ENCODE data around the gene UGT1A8.

Gene UGT1A8

GRCh38 chr2:233803994-233804393, 186.6 kb downstream of the UGT1A8 start:
- TF ChIP-seq, protein P1, sequence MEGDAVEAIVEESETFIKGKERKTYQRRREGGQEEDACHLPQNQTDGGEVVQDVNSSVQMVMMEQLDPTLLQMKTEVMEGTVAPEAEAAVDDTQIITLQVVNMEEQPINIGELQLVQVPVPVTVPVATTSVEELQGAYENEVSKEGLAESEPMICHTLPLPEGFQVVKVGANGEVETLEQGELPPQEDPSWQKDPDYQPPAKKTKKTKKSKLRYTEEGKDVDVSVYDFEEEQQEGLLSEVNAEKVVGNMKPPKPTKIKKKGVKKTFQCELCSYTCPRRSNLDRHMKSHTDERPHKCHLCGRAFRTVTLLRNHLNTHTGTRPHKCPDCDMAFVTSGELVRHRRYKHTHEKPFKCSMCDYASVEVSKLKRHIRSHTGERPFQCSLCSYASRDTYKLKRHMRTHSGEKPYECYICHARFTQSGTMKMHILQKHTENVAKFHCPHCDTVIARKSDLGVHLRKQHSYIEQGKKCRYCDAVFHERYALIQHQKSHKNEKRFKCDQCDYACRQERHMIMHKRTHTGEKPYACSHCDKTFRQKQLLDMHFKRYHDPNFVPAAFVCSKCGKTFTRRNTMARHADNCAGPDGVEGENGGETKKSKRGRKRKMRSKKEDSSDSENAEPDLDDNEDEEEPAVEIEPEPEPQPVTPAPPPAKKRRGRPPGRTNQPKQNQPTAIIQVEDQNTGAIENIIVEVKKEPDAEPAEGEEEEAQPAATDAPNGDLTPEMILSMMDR (IDR thresholded peaks at IDR 0.05; ENCODE audit: low read depth, low read length): no peak
- no peak for DNase-seq (ENCODE audit: extremely low read depth, low read depth)

DNA sequence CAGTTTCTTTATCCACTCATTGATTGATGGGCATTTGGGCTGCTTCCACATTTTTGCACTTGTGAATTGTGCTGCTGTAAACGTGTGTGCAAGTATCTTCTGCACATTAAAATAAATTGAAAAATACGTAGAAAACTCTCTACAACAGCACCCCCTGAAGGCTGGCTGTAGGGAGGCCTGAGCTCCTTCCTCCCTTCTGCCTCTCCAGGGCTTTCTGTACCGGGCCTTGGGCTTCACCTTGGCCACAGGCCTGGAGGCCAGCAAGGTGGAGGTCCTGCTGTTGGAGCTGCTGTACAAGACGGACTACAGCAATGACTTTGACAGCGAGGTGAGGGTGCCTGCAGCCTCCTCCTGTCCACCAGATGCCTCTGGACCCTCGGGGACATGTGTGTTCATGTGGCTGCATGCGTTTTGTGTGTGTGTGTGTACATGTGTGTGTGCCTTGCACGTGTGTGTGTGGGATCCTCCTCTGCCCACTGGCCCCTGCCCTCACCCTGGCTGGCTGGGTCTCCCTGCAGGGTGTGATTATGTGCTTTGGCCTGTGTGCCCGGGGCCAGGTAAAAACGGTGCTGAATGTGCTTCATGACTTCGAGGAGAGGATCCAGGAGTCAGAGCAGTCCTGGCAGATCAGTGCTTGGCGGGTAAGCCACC, 189.9 kb downstream of the UGT1A8 start:
- TF ChIP-seq, protein P1 (IDR thresholded peaks at IDR 0.05; ENCODE audit: low read depth, low read length): no peak
- DNase-seq (ENCODE audit: extremely low read depth, low read depth): no peak

- no peak for DNase-seq (ENCODE audit: extremely low read depth, low read depth)
- TF ChIP-seq, protein P1 (IDR thresholded peaks at IDR 0.05; ENCODE audit: low read depth, low read length): no peak
Observed at GRCh38 chr2:233807966-233808935, 190.8 kb downstream of the UGT1A8 start.

DNA sequence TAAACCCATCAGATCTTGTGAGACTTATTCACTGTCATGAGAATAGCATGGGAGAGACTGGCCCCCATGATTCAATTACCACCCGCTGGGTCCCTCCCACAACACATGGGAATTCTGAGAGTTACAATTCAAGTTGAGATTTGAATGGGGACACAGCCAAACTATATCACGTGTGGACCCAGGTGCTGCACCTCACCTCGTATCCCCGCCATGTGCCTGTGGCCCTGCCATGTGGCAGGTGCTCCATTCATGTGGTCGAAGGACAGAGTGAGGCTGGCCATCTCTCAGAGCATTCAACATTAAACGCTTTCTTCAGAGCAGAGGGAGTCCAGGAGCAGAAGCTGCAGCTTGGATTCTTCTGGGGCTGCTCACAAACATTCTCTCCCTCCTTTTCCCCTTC, 193.0 kb downstream of the UGT1A8 start:
- TF ChIP-seq, protein P1 (IDR thresholded peaks at IDR 0.05; ENCODE audit: low read depth, low read length): no peak
- no peak for DNase-seq (ENCODE audit: extremely low read depth, low read depth)

GRCh38 chr2:233811087-233811486, 193.7 kb downstream of the UGT1A8 start:
- TF ChIP-seq, protein P1 (IDR thresholded peaks at IDR 0.05; ENCODE audit: low read depth, low read length): no peak
- no peak for DNase-seq (ENCODE audit: extremely low read depth, low read depth)

DNA sequence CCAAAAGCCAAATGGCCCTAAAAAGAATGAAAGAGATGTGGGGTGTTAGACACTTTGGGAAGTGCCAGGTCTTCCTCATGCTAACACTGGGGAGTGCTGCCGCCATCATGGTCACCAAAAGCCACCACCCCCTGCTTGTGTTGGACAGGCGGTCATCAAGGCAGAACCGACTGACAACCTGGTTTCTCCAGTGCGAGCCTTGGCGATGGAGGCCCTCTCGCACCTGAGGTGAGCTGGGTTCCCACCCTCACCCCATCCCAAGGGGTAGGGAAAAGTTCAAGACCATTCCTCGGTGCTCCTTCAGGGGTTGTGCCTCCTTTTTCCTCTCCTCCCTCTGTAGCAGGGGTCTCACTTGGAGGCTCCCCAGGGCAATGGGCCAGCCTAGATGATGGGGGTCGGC, 194.3 kb downstream of the UGT1A8 start:
- TF ChIP-seq, protein P1 (IDR thresholded peaks at IDR 0.05; ENCODE audit: low read depth, low read length): no peak
- no peak for DNase-seq (ENCODE audit: extremely low read depth, low read depth)

Data from AG09319 (cell line).